ENCODE results near the gene ATXN3L.

- TF ChIP-seq CTCF (IDR thresholded peaks at IDR 0.05) (no peak), POLR2A (IDR thresholded peaks at IDR 0.05) (no peak)
Observed at GRCh38 chrX:13339607-13340006, 19.8 kb upstream of the ATXN3L start.

All from right lobe of liver (tissue), 4 donors.